Transverse colon (tissue), 4 donors: ENCODE results near the gene NT5E.

ENCODE experiments used
- CTCF ChIP-seq, 5 experiments: fragments of 200-600 bp in 3 of 5; fragments of 450-650 bp in 2 of 5; sonication (generic) in 3 of 5; IDR thresholded peaks; 1 replicate in 2 of 5; 2 replicates in 3 of 5; pipeline ENCODE4 v1.5.1; 2016 to 2017; ENCODE audit warnings: antibody characterized with exemption in 5 of 5, inconsistent platforms in 3 of 5, mild to moderate bottlenecking in 2 of 5, moderate library complexity in 1 of 5
- EP300 ChIP-seq: sonication (generic); formaldehyde crosslinking; IDR thresholded peaks from one replicate; pipeline ENCODE4 v1.6.1; 2017; ENCODE audit warnings: antibody characterized with exemption, low read depth
- POLR2AphosphoS5 ChIP-seq, 3 donors: sonication (generic); formaldehyde crosslinking; IDR thresholded peaks; one replicate each; pipeline ENCODE4 v1.6.1; 2016; ENCODE audit warnings: antibody characterized with exemption in 3 of 3

- TF ChIP-seq CTCF (IDR thresholded peaks at IDR 0.05) (no peak), EP300 (no peak), POLR2AphosphoS5 (IDR thresholded peaks at IDR 0.05) (no peak)
Observed at GRCh38 chr6:85451565-85452306, 1.9 kb downstream of the NT5E start.
